ENCODE data around the gene NUP58.

Gene NUP58

GRCh38 chr13:25378528-25378927, 77.1 kb downstream of the NUP58 start:
- no peak for DNase-seq

GRCh38 chr13:25379011-25379410, 77.6 kb downstream of the NUP58 start:
- DNase-seq = no peak

- DNase-seq = no peak
These were observed 78.7 kb downstream of the NUP58 start for GRCh38 chr13:25380082-25380481.

- DNase-seq = no peak
These were observed 79.4 kb downstream of the NUP58 start for GRCh38 chr13:25380741-25381324.

- DNase-seq = no peak
These were observed 83.5 kb downstream of the NUP58 start for GRCh38 chr13:25384758-25385410.

- no peak for DNase-seq
These were observed 90.5 kb downstream of the NUP58 start for GRCh38 chr13:25391932-25392331.

All from activated CD8-positive, alpha-beta memory T cell treated with anti-CD3 and anti-CD28 coated beads, Interleukin-2, amount 50 U/mL, for 48 hours (primary cell).